ENCODE data around the gene PAQR9. TPM values are rescaled to one million over a fixed set of nuclear protein-coding genes. Genes with fewer than 3 reads are reported as not detected.

The PAQR9 gene
- total RNA-seq, 1 donor from 2014 or later = not detected

GRCh38 chr3:142934128-142934886 is 29.2 kb downstream of the PAQR9 start:
- H3K27me3 ChIP-seq = no peaks in the 10 kb centered on the region
- no peaks in the 10 kb centered on the region for H3K36me3 ChIP-seq
- intact Hi-C loops (cut with DNase I) = no loop called here
- H3K4me1 ChIP-seq = no peaks in the 10 kb centered on the region
- no peak for TF ChIP-seq POLR2A (IDR thresholded peaks at IDR 0.05)
- TF ChIP-seq POLR2AphosphoS5 (IDR thresholded peaks at IDR 0.05; ENCODE audit: insufficient read depth in 1 of 2, low read depth in 1 of 2) = no peak
- no peak for TF ChIP-seq CTCF (IDR thresholded peaks at IDR 0.05)
- H3K27ac ChIP-seq = no peak overlapping the region
- no peak overlapping the region for H3K4me3 ChIP-seq
- DNase-seq (ENCODE audit: extremely low spot score in 2 of 2) = no peak
- H3K9me3 ChIP-seq = no peaks in the 10 kb centered on the region

- intact Hi-C loops (cut with DNase I) = no loop called here
- Histone ChIP-seq H3K36me3 (no peaks in the 10 kb centered on the region), H3K27ac (no peak overlapping the region), H3K27me3 (no peaks in the 10 kb centered on the region), H3K4me3 (no peak overlapping the region), H3K4me1 (no peaks in the 10 kb centered on the region), H3K9me3 (no peaks in the 10 kb centered on the region)
- no peak for DNase-seq (ENCODE audit: extremely low spot score in 2 of 2)
- no peak for TF ChIP-seq POLR2AphosphoS5 (IDR thresholded peaks at IDR 0.05; ENCODE audit: insufficient read depth in 1 of 2, low read depth in 1 of 2)
Observed at GRCh38 chr3:142931222-142931621, 32.3 kb downstream of the PAQR9 start.

- Histone ChIP-seq H3K27me3 (no peaks in the 10 kb centered on the region), H3K4me1 (no peaks in the 10 kb centered on the region), H3K4me3 (no peak overlapping the region), H3K9me3 (no peaks in the 10 kb centered on the region), H3K27ac (no peak overlapping the region), H3K36me3 (no peaks in the 10 kb centered on the region)
- intact Hi-C loops (cut with DNase I) = no loop called here
- TF ChIP-seq POLR2A (IDR thresholded peaks at IDR 0.05) (no peak), POLR2AphosphoS5 (IDR thresholded peaks at IDR 0.05; ENCODE audit: insufficient read depth in 1 of 2, low read depth in 1 of 2) (no peak), CTCF (IDR thresholded peaks at IDR 0.05) (no peak)
- DNase-seq (ENCODE audit: extremely low spot score in 2 of 2) = no peak
Observed at GRCh38 chr3:142930463-142930862, 33.0 kb downstream of the PAQR9 start.

GRCh38 chr3:142929890-142930289 is 33.6 kb downstream of the PAQR9 start:
- H3K27ac ChIP-seq = no peak overlapping the region
- no peak for TF ChIP-seq CTCF (IDR thresholded peaks at IDR 0.05)
- TF ChIP-seq POLR2A (IDR thresholded peaks at IDR 0.05) = no peak
- intact Hi-C loops (cut with DNase I) = no loop called here
- H3K4me1 ChIP-seq = no peaks in the 10 kb centered on the region
- H3K9me3 ChIP-seq = no peaks in the 10 kb centered on the region
- H3K36me3 ChIP-seq = no peaks in the 10 kb centered on the region
- no peak overlapping the region for H3K4me3 ChIP-seq
- H3K27me3 ChIP-seq = no peaks in the 10 kb centered on the region
- no peak for DNase-seq (ENCODE audit: extremely low spot score in 2 of 2)

- intact Hi-C loops (cut with DNase I) = no loop called here
- no peak for TF ChIP-seq POLR2AphosphoS5 (IDR thresholded peaks at IDR 0.05; ENCODE audit: insufficient read depth in 1 of 2, low read depth in 1 of 2)
- no peak for TF ChIP-seq POLR2A (IDR thresholded peaks at IDR 0.05)
- no peak for TF ChIP-seq CTCF (IDR thresholded peaks at IDR 0.05)
- H3K27ac ChIP-seq = no peak overlapping the region
- H3K4me1 ChIP-seq = no peaks in the 10 kb centered on the region
- H3K36me3 ChIP-seq = no peaks in the 10 kb centered on the region
- DNase-seq (ENCODE audit: extremely low spot score in 2 of 2) = no peak
- H3K27me3 ChIP-seq = no peaks in the 10 kb centered on the region
- no peaks in the 10 kb centered on the region for H3K9me3 ChIP-seq
- no peak overlapping the region for H3K4me3 ChIP-seq
Observed at GRCh38 chr3:142929109-142929508, 34.4 kb downstream of the PAQR9 start.
